RWPE2 (cell line): Measurements from ENCODE around the gene CYB561D2.

Experiments
- ATAC-seq: fragments of 200-7000 bp; cut with Tn5 transposase; 3 replicates; pipeline ENCODE4 v1.9.1; 2021; ENCODE audit warnings: low read depth
- DNase-seq: peaks from one replicate; pipeline ENCODE4 v3.0.0-alpha.2; 2020; ENCODE audit warnings: low spot score
- H3K27ac ChIP-seq: fragments of 450-650 bp; 2 replicates; pipeline ENCODE4 v1.5.1; 2017; ENCODE audit warnings: mild to moderate bottlenecking; ENCODE audit not compliant: poor library complexity, severe bottlenecking
- H3K27me3 ChIP-seq: fragments of 250-450 bp; sonication (Bioruptor Pico); 2 replicates; pipeline ENCODE4 v1.5.1; 2021; ENCODE audit warnings: mild to moderate bottlenecking, moderate library complexity; ENCODE audit not compliant: insufficient read depth, poor library complexity, severe bottlenecking
- H3K36me3 ChIP-seq: fragments of 250-450 bp; sonication (Bioruptor Pico); 2 replicates; pipeline ENCODE4 v1.5.1; 2020; ENCODE audit warnings: low read depth, mild to moderate bottlenecking, moderate library complexity
- H3K4me1 ChIP-seq: fragments of 250-450 bp; sonication (Bioruptor Pico); 2 replicates; pipeline ENCODE4 v1.5.1; 2021; ENCODE audit warnings: mild to moderate bottlenecking, moderate library complexity; ENCODE audit not compliant: insufficient read depth, poor library complexity, severe bottlenecking
- H3K4me3 ChIP-seq: fragments of 250-450 bp; sonication (Bioruptor Pico); 2 replicates; pipeline ENCODE4 v1.5.1; 2021; ENCODE audit warnings: mild to moderate bottlenecking, moderate library complexity; ENCODE audit not compliant: severe bottlenecking
- H3K9me3 ChIP-seq: fragments of 250-450 bp; sonication (Bioruptor Pico); 2 replicates; pipeline ENCODE4 v1.5.1; 2021; ENCODE audit warnings: mild to moderate bottlenecking, moderate library complexity; ENCODE audit not compliant: severe bottlenecking
- CTCF ChIP-seq: fragments of 450-650 bp; IDR thresholded peaks from one replicate; pipeline ENCODE4 v1.5.1; 2017; ENCODE audit warnings: mild to moderate bottlenecking, moderate library complexity; ENCODE audit not compliant: poor library complexity, severe bottlenecking

The CYB561D2 gene

DNA sequence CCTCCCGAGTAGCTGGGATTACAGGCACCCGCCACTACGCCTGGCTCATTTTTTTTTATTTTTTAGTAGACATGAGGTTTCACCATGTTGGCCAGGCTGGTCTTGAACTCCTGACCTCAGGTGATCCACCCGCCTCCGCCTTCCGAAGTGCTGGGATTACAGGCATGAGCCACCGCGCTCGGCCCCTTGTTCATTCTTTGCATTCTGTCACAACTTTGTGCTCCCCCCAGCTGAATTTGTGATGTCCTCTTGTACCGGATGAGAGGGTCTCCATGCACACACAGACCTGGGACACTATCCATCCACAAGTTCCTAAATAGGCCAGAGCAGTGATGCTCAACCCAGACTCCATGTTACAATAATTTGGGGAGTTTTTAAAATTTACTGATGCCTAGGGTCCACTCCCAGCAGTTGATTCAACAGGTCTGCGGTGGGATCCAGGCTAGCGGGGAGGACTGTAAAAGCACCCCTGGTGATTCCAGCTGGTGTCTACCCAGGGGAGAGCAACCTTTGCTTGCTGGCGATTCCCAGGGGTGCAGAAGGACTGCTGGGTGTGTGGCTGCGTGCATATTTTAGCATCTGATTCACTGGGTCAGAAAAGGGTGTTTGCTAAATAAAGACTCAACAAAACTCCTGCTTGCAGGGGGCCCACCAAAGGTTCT, 11.0 kb upstream of the CYB561D2 start:
- H3K4me1 ChIP-seq: peaks cover 19% of the 10 kb centered on the region
- peak overlapping the region; percentile 39 for H3K4me3 ChIP-seq

DNA sequence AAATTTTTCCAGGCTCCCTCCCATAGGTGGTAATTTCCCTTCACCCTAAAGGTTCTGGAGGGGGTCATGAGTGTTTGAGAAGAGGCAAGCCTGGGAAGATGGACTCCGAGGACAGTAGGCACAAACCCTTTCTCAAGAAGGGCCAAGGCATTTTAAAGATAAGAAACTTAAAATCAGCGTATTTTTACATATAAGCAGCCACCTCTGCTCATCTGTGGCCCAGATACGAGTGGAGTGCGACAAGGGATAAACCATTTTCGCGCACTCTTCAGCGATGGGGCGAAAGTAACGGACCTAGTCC, 10.6 kb upstream of the CYB561D2 start:
- Histone ChIP-seq H3K27ac (peak overlapping the region; percentile 17), H3K27me3 (no peaks in the 10 kb centered on the region), H3K9me3 (no peaks in the 10 kb centered on the region), H3K36me3 (peaks cover 14% of the 10 kb centered on the region), H3K4me3 (peak overlapping the region; percentile 39), H3K4me1 (peaks cover 15% of the 10 kb centered on the region)
- ATAC-seq (no peak), DNase-seq (no peak)
- no peak for TF ChIP-seq CTCF

More for the DNA sequence above, 11.0 kb upstream of the CYB561D2 start:
- Histone ChIP-seq H3K9me3 (no peaks in the 10 kb centered on the region), H3K27ac (peak overlapping the region; percentile 17), H3K27me3 (no peaks in the 10 kb centered on the region), H3K36me3 (peaks cover 19% of the 10 kb centered on the region)
- DNase-seq (no peak), ATAC-seq (no peak)
- TF ChIP-seq CTCF: no peak

DNA sequence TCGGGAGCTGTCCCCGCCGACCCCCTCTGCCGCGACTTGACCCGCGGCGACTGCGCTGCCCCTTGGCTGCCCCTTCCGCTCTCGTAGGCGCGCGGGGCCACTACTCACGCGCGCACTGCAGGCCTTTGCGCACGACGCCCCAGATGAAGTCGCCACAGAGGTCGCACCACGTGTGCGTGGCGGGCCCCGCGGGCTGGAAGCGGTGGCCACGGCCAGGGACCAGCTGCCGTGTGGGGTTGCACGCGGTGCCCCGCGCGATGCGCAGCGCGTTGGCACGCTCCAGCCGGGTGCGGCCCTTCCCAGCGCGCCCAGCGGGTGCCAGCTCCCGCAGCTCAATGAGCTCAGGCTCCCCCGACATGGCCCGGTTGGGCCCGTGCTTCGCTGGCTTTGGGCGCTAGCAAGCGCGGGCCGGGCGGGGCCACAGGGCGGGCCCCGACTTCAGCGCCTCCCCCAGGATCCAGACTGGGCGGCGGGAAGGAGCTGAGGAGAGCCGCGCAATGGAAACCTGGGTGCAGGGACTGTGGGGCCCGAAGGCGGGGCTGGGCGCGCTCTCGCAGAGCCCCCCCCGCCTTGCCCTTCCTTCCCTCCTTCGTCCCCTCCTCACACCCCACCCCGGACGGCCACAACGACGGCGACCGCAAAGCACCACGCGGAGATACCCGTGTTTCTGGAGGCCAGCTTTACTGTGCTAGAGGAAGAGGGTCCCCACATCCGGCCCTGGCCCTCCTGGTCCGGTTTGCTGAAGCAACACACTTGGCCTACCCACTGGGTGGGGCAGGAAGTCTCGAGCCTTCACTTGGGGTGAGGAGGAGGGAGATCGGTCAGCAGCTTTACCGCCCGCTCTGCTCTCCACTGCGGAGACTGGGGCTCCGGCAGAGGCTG, 10.0 kb upstream of the CYB561D2 start, which contains the start of gene RASSF1:
Gene RASSF1, minus strand, starts transcription at position 389 of the 882 bp plus-strand sequence. Its CDS starts 31 bp downstream, at position 358.
- DNase-seq (no peak), ATAC-seq (peak; percentile 37)
- Histone ChIP-seq H3K27me3 (no peaks in the 10 kb centered on the region), H3K27ac (peak within 1 kb of the TSS; percentile 17), H3K36me3 (peaks cover 8% of the 10 kb centered on the region), H3K9me3 (no peaks in the 10 kb centered on the region), H3K4me1 (peaks cover 10% of the 10 kb centered on the region), H3K4me3 (peak within 1 kb of the TSS; percentile 39)
- no peak for TF ChIP-seq CTCF

GRCh38 chr3:50341537-50341936, 9.1 kb upstream of the CYB561D2 start:
- Histone ChIP-seq H3K4me1 (peaks cover 8% of the 10 kb centered on the region), H3K4me3 (no peak overlapping the region), H3K27ac (peak overlapping the region; percentile 17), H3K36me3 (no peaks in the 10 kb centered on the region), H3K9me3 (no peaks in the 10 kb centered on the region), H3K27me3 (no peaks in the 10 kb centered on the region)
- no peak for TF ChIP-seq CTCF
- ATAC-seq (no peak), DNase-seq (no peak)
